ENCODE data around the gene RELB.
"Not testable (repeated sequence)": the region's sequence is repeated elsewhere in the genome, so short reads cannot be mapped to it uniquely, and the experiment has no call there.

- TF ChIP-seq, protein P1, sequence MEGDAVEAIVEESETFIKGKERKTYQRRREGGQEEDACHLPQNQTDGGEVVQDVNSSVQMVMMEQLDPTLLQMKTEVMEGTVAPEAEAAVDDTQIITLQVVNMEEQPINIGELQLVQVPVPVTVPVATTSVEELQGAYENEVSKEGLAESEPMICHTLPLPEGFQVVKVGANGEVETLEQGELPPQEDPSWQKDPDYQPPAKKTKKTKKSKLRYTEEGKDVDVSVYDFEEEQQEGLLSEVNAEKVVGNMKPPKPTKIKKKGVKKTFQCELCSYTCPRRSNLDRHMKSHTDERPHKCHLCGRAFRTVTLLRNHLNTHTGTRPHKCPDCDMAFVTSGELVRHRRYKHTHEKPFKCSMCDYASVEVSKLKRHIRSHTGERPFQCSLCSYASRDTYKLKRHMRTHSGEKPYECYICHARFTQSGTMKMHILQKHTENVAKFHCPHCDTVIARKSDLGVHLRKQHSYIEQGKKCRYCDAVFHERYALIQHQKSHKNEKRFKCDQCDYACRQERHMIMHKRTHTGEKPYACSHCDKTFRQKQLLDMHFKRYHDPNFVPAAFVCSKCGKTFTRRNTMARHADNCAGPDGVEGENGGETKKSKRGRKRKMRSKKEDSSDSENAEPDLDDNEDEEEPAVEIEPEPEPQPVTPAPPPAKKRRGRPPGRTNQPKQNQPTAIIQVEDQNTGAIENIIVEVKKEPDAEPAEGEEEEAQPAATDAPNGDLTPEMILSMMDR (IDR thresholded peaks at IDR 0.05): not testable (repeated sequence)
- TF ChIP-seq POLR2A (IDR thresholded peaks at IDR 0.05): not testable (repeated sequence)
Measured at GRCh38 chr19:45000665-45001064, 599 bp upstream of the RELB start.
